Measurements from ENCODE around the gene ASB12.

- TF ChIP-seq CTCF (IDR thresholded peaks at IDR 0.05; ENCODE audit: low read depth, low read length, poor library complexity, severe bottlenecking) (no peak), EZH2phosphoT487 (IDR thresholded peaks at IDR 0.05; ENCODE audit: borderline replicate concordance, low read length) (no peak)
Observed at GRCh38 chrX:64186974-64187761, 43.2 kb downstream of the ASB12 start.

All from DOHH2 (cell line).